Raji (cell line): ENCODE results near the gene CHMP3.

Experiments
- POLR2A ChIP-seq: IDR thresholded peaks from 2 replicates; pipeline ENCODE4 v1.6.1; 2011; ENCODE audit warnings: low read depth, low read length, control low read depth; ENCODE audit not compliant: insufficient read depth

CHMP3 gene

GRCh38 chr2:86563650-86564061 lies 413 bp upstream of the CHMP3 start:
- TF ChIP-seq POLR2A, result no peak

GRCh38 chr2:86562485-86562921 lies 740 bp downstream of the CHMP3 start:
- TF ChIP-seq POLR2A, result peak; percentile 47

- TF ChIP-seq POLR2A, result no peak
Observed at GRCh38 chr2:86557836-86558235, 5.4 kb downstream of the CHMP3 start.

GRCh38 chr2:86556508-86556907 lies 6.7 kb downstream of the CHMP3 start:
- no peak for TF ChIP-seq POLR2A

- no peak for TF ChIP-seq POLR2A
Observed at GRCh38 chr2:86552889-86553288, 10.4 kb downstream of the CHMP3 start.

- no peak for TF ChIP-seq POLR2A
Observed at GRCh38 chr2:86543793-86544192, 19.4 kb downstream of the CHMP3 start.

GRCh38 chr2:86543335-86543734 lies 19.9 kb downstream of the CHMP3 start:
- no peak for TF ChIP-seq POLR2A

GRCh38 chr2:86542814-86543213 lies 20.4 kb downstream of the CHMP3 start:
- no peak for TF ChIP-seq POLR2A

GRCh38 chr2:86541334-86541733 lies 21.9 kb downstream of the CHMP3 start:
- no peak for TF ChIP-seq POLR2A

- TF ChIP-seq POLR2A, result no peak
Observed at GRCh38 chr2:86533589-86533988, 29.7 kb downstream of the CHMP3 start.

- no peak for TF ChIP-seq POLR2A
Observed at GRCh38 chr2:86525421-86526340, 37.6 kb downstream of the CHMP3 start.

GRCh38 chr2:86523491-86523890 lies 39.8 kb downstream of the CHMP3 start:
- TF ChIP-seq POLR2A, result no peak

- TF ChIP-seq POLR2A, result no peak
Observed at GRCh38 chr2:86522711-86523110, 40.5 kb downstream of the CHMP3 start.

GRCh38 chr2:86521922-86522321 lies 41.3 kb downstream of the CHMP3 start:
- TF ChIP-seq POLR2A, result no peak

- TF ChIP-seq POLR2A, result no peak
Observed at GRCh38 chr2:86520153-86520552, 43.1 kb downstream of the CHMP3 start.

- no peak for TF ChIP-seq POLR2A
Observed at GRCh38 chr2:86519349-86519748, 43.9 kb downstream of the CHMP3 start.

- TF ChIP-seq POLR2A, result no peak
Observed at GRCh38 chr2:86518481-86518880, 44.8 kb downstream of the CHMP3 start.

- TF ChIP-seq POLR2A, result no peak
Observed at GRCh38 chr2:86513948-86514660, 49.1 kb downstream of the CHMP3 start.
